Neural progenitor cell (in vitro differentiated cells): ENCODE measurements around the gene BCAT1. TPM values are rescaled to one million over a fixed set of nuclear protein-coding genes. Genes with fewer than 3 reads are reported as not detected.
"Not testable (repeated sequence)": the region's sequence is repeated elsewhere in the genome, so short reads cannot be mapped to it uniquely, and the experiment has no call there.

Experiments
- DNase-seq: peaks from one replicate; pipeline ENCODE4 v3.0.0-alpha.2; 2016; ENCODE audit warnings: low spot score
- H2AFZ ChIP-seq: fragments of 200-600 bp; sonication (generic); replicated peaks from 2 replicates; pipeline ENCODE4 v1.6.1; 2016; ENCODE audit warnings: antibody characterized with exemption
- H3F3A ChIP-seq: fragments of 200-600 bp; sonication (generic); 2 replicates; pipeline ENCODE4 v1.6.1; 2016; ENCODE audit warnings: antibody characterized with exemption, low read depth
- H3K27ac ChIP-seq: fragments of 200-600 bp; sonication (generic); 2 replicates; pipeline ENCODE4 v1.5.1; 2016; ENCODE audit warnings: mild to moderate bottlenecking
- H3K27me3 ChIP-seq: fragments of 200-600 bp; sonication (generic); 2 replicates; pipeline ENCODE4 v1.6.1; 2016; ENCODE audit warnings: mild to moderate bottlenecking, moderate library complexity
- H3K36me3 ChIP-seq: fragments of 200-600 bp; sonication (generic); 2 replicates; pipeline ENCODE4 v1.5.1; 2016
- H3K4me1 ChIP-seq: fragments of 200-600 bp; sonication (generic); 2 replicates; pipeline ENCODE4 v1.6.1; 2016; ENCODE audit warnings: mixed run types
- H3K4me2 ChIP-seq: fragments of 200-600 bp; sonication (generic); 2 replicates; pipeline ENCODE4 v1.6.1; 2016
- H3K4me3 ChIP-seq: fragments of 200-600 bp; sonication (generic); 2 replicates; pipeline ENCODE4 v1.5.1; 2016
- H3K79me2 ChIP-seq: fragments of 200-600 bp; sonication (generic); 2 replicates; pipeline ENCODE4 v1.6.1; 2016; ENCODE audit warnings: low read depth
- H3K9ac ChIP-seq: fragments of 200-600 bp; sonication (generic); 2 replicates; pipeline ENCODE4 v1.6.1; 2016
- H3K9me3 ChIP-seq: fragments of 200-600 bp; sonication (generic); 2 replicates; pipeline ENCODE4 v1.5.1; 2016; ENCODE audit warnings: low read depth
- H4K20me1 ChIP-seq: fragments of 200-600 bp; sonication (generic); 2 replicates; pipeline ENCODE4 v1.6.1; 2016; ENCODE audit warnings: low read depth
- H3K27ac Mint-ChIP-seq: 3 replicates; pipeline ENCODE4 v1.8.0; 2021; ENCODE audit warnings: mixed read lengths
- H3K27me3 Mint-ChIP-seq: 2 replicates; pipeline ENCODE4 v1.8.0; 2022; ENCODE audit warnings: low read depth, mild to moderate bottlenecking, inconsistent platforms, moderate library complexity, mixed read lengths; ENCODE audit not compliant: insufficient read depth
- H3K36me3 Mint-ChIP-seq: 3 replicates; pipeline ENCODE4 v1.8.0; 2021; ENCODE audit warnings: mixed read lengths
- H3K4me1 Mint-ChIP-seq: 3 replicates; pipeline ENCODE4 v1.8.0; 2021; ENCODE audit warnings: mixed read lengths
- H3K4me3 Mint-ChIP-seq: 3 replicates; pipeline ENCODE4 v1.8.0; 2021; ENCODE audit warnings: mild to moderate bottlenecking, moderate library complexity, mixed read lengths
- H3K9me3 Mint-ChIP-seq: 3 replicates; pipeline ENCODE4 v1.8.0; 2020; ENCODE audit warnings: mixed read lengths
- CTCF ChIP-seq: fragments of 200-600 bp; sonication (generic); IDR thresholded peaks from 2 replicates; pipeline ENCODE4 v1.5.1; 2017; ENCODE audit warnings: antibody characterized with exemption, mild to moderate bottlenecking
- EZH2 ChIP-seq: fragments of 200-600 bp; sonication (generic); IDR thresholded peaks from 2 replicates; pipeline ENCODE4 v1.6.1; 2017; ENCODE audit warnings: antibody characterized with exemption, mild to moderate bottlenecking, moderate library complexity
- EZH2phosphoT487 ChIP-seq: fragments of 200-600 bp; sonication (generic); IDR thresholded peaks from 2 replicates; pipeline ENCODE4 v1.6.1; 2017; ENCODE audit warnings: antibody characterized with exemption
- total RNA-seq: library from RNA; depleted of rRNA; stranded (reverse); fragments of >200 nt; gene quantifications from 2 replicates; pipeline ENCODE4 v1.2.3, GENCODE V29; 2015; ENCODE audit warnings: low replicate concordance

The BCAT1 gene
- total RNA-seq, 1 donor from 2014 or later: 287 TPM

GRCh38 chr12:24933694-24934407 is 15.1 kb downstream of the BCAT1 start:
- no peak overlapping the region for H2AFZ ChIP-seq

GRCh38 chr12:24931666-24932405 is 17.1 kb downstream of the BCAT1 start:
- Histone ChIP-seq H3K9ac (no peak overlapping the region), H2AFZ (no peak overlapping the region), H3K79me2 (peaks cover 100% of the 10 kb centered on the region), H3K4me1 (peaks cover 27% of the 10 kb centered on the region), H3F3A (peaks cover 28% of the 10 kb centered on the region), H3K36me3 (peaks cover 11% of the 10 kb centered on the region), H3K9me3 (no peaks in the 10 kb centered on the region), H3K27me3 (no peaks in the 10 kb centered on the region), H3K27ac (no peak overlapping the region), H3K4me2 (no peak overlapping the region), H3K4me3 (no peak overlapping the region), H4K20me1 (peaks cover 40% of the 10 kb centered on the region)
- DNase-seq: no peak
- peaks cover 46% of the 10 kb centered on the region for H3K36me3 Mint-ChIP-seq
- H3K27me3 Mint-ChIP-seq: no peaks in the 10 kb centered on the region
- H3K9me3 Mint-ChIP-seq: peaks cover 44% of the 10 kb centered on the region
- TF ChIP-seq EZH2phosphoT487: no peak
- TF ChIP-seq EZH2: no peak
- no peak for TF ChIP-seq CTCF
- H3K4me1 Mint-ChIP-seq: peaks cover 13% of the 10 kb centered on the region
- H3K27ac Mint-ChIP-seq: no peak overlapping the region
- no peak overlapping the region for H3K4me3 Mint-ChIP-seq

More at GRCh38 chr12:24933694-24934407, 15.1 kb downstream of the BCAT1 start:
- Histone ChIP-seq H3F3A (peaks cover 18% of the 10 kb centered on the region), H3K4me1 (peaks cover 17% of the 10 kb centered on the region), H3K27ac (no peak overlapping the region), H3K27me3 (no peaks in the 10 kb centered on the region), H3K36me3 (peaks cover 6% of the 10 kb centered on the region), H3K9me3 (no peaks in the 10 kb centered on the region), H3K4me3 (no peak overlapping the region), H3K9ac (no peak overlapping the region), H3K79me2 (peaks cover 100% of the 10 kb centered on the region), H3K4me2 (no peak overlapping the region), H4K20me1 (peaks cover 25% of the 10 kb centered on the region)
- DNase-seq: no peak
- Mint-ChIP-seq H3K9me3 (peaks cover 33% of the 10 kb centered on the region), H3K27ac (no peak overlapping the region), H3K27me3 (no peaks in the 10 kb centered on the region), H3K4me1 (peaks cover 13% of the 10 kb centered on the region), H3K36me3 (peaks cover 32% of the 10 kb centered on the region), H3K4me3 (no peak overlapping the region)
- TF ChIP-seq CTCF (no peak), EZH2 (no peak), EZH2phosphoT487 (no peak)

GRCh38 chr12:24929953-24930352 is 18.9 kb downstream of the BCAT1 start:
- Histone ChIP-seq H4K20me1 (peaks cover 40% of the 10 kb centered on the region), H3K9ac (no peak overlapping the region), H3K9me3 (no peaks in the 10 kb centered on the region), H3K27ac (no peak overlapping the region), H3K4me2 (peak overlapping the region; percentile 15), H3K4me3 (no peak overlapping the region), H2AFZ (no peak overlapping the region), H3K79me2 (peaks cover 97% of the 10 kb centered on the region), H3K4me1 (peaks cover 27% of the 10 kb centered on the region), H3K27me3 (no peaks in the 10 kb centered on the region), H3K36me3 (peaks cover 11% of the 10 kb centered on the region), H3F3A (peaks cover 28% of the 10 kb centered on the region)
- peaks cover 51% of the 10 kb centered on the region for H3K36me3 Mint-ChIP-seq
- no peak for TF ChIP-seq CTCF
- no peak for TF ChIP-seq EZH2
- TF ChIP-seq EZH2phosphoT487: no peak
- no peak for DNase-seq
- H3K27me3 Mint-ChIP-seq: no peaks in the 10 kb centered on the region
- no peak overlapping the region for H3K27ac Mint-ChIP-seq
- H3K9me3 Mint-ChIP-seq: peaks cover 51% of the 10 kb centered on the region
- peaks cover 13% of the 10 kb centered on the region for H3K4me1 Mint-ChIP-seq
- no peak overlapping the region for H3K4me3 Mint-ChIP-seq

- H3K27ac Mint-ChIP-seq, H3K27me3 Mint-ChIP-seq, H3K9me3 ChIP-seq, DNase-seq, H2AFZ ChIP-seq, H3K4me3 Mint-ChIP-seq, H3K27me3 ChIP-seq, H3K9ac ChIP-seq, H3K27ac ChIP-seq, H3K4me3 ChIP-seq: not testable (repeated sequence)
- Histone ChIP-seq H3K36me3 (peaks cover 11% of the 10 kb centered on the region), H3F3A (peaks cover 26% of the 10 kb centered on the region), H4K20me1 (peaks cover 50% of the 10 kb centered on the region), H3K4me2 (peak overlapping the region; percentile 38), H3K79me2 (peaks cover 97% of the 10 kb centered on the region), H3K4me1 (peaks cover 27% of the 10 kb centered on the region)
- Mint-ChIP-seq H3K36me3 (peaks cover 55% of the 10 kb centered on the region), H3K4me1 (peaks cover 13% of the 10 kb centered on the region), H3K9me3 (peaks cover 51% of the 10 kb centered on the region)
These were observed 20.2 kb downstream of the BCAT1 start for GRCh38 chr12:24928533-24929306.
